ENCODE results near the gene MYG1.

MYG1 gene

DNA sequence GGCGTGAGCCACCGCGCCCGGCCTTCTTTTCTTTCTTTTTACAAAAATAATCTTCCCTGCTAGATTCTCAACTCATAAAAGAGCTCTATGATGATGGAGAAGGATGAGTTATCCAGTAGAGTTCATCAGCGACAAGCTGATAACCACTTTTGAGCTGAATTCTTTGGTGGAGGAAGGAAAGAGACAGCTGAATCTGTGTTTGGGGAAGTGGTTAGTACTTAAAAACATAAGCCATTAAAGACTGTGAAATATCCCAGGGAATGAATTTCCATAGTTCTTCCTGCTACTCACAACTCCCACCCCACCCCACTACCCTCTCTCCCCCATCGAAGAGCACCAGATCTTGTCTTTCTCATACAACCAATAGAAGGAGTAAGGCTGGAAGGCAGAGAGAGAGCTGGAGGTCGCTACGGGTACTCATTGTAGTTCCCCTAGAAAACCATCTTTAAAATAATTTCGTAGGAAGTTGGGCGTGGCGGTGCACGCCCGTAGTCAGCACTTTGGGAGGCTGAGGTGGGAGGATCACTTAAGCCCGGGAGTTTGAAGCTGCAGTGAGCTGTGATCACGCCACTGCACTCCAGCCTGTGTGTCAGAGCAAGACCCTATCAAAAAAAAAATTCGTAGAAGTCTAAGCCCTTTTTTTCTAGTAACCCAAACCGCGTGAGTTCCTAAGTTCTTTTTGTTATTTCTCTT, 32.0 kb upstream of the MYG1 start:
- DNase-seq, result no peak
- no peaks in the 10 kb centered on the region for H3K27me3 ChIP-seq (replicated peaks; ENCODE audit: control insufficient read depth, insufficient read depth, low read length, poor library complexity, severe bottlenecking)
- peaks cover 5% of the 10 kb centered on the region for H3K4me1 ChIP-seq (ENCODE audit: control insufficient read depth, insufficient read depth, low read length, poor library complexity, severe bottlenecking)
- H3K9me3 ChIP-seq (ENCODE audit: control insufficient read depth, low read length), result no peaks in the 10 kb centered on the region
- H3K4me3 ChIP-seq (ENCODE audit: insufficient read depth, low read depth, low read length, poor library complexity, severe bottlenecking), result peak overlapping the region; percentile 80
- no peaks in the 10 kb centered on the region for H3K36me3 ChIP-seq (ENCODE audit: control insufficient read depth, insufficient read depth, low read length)
- peak overlapping the region; percentile 61 for H3K27ac ChIP-seq (ENCODE audit: insufficient read depth, low read length, poor library complexity, severe bottlenecking)

DNA sequence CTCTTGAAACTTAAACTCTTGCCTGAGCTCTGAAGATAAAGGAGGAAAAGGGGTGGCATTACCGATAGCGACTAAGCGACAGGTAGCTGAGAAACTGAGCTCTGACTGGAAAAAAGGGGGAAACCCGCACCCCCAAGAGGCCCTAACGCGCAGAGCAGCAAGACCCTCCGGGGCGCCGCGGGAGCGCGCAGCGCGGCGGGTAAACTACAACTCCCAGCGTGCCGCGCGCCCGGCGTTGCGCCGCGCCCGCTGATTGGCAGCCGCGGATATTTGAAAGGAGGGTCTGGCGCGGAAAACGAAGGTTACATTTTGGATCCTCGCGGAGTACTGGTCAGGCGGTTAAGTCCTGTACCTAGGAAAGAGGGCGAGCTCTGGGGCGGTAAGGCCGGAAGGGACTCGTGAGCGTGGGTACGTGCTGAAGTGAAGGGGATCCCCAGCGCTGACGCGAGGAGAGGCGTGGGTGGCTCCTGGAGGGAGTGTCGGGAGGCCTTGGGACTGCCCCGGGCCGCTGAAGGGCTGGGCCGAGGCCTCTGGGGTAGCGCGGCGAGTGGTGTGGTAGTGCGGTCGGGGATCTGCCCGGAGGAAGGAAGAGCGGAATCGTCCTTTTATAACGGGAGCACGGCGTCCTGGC, 31.4 kb upstream of the MYG1 start, which contains the start of gene ESPL1:
Gene ESPL1, plus strand, starts transcription at position 301 of the 631 bp plus-strand sequence. CDS start 468 bp downstream, outside the sequence.
- Histone ChIP-seq H3K4me3 (ENCODE audit: insufficient read depth, low read depth, low read length, poor library complexity, severe bottlenecking) (peak within 1 kb of the TSS; percentile 80), H3K27ac (ENCODE audit: insufficient read depth, low read length, poor library complexity, severe bottlenecking) (peak within 1 kb of the TSS; percentile 61), H3K27me3 (replicated peaks; ENCODE audit: control insufficient read depth, insufficient read depth, low read length, poor library complexity, severe bottlenecking) (no peaks in the 10 kb centered on the region), H3K36me3 (ENCODE audit: control insufficient read depth, insufficient read depth, low read length) (no peaks in the 10 kb centered on the region), H3K4me1 (ENCODE audit: control insufficient read depth, insufficient read depth, low read length, poor library complexity, severe bottlenecking) (peaks cover 5% of the 10 kb centered on the region), H3K9me3 (ENCODE audit: control insufficient read depth, low read length) (no peaks in the 10 kb centered on the region)
- DNase-seq, result peak; percentile 64 to 72 (median 71)

DNA sequence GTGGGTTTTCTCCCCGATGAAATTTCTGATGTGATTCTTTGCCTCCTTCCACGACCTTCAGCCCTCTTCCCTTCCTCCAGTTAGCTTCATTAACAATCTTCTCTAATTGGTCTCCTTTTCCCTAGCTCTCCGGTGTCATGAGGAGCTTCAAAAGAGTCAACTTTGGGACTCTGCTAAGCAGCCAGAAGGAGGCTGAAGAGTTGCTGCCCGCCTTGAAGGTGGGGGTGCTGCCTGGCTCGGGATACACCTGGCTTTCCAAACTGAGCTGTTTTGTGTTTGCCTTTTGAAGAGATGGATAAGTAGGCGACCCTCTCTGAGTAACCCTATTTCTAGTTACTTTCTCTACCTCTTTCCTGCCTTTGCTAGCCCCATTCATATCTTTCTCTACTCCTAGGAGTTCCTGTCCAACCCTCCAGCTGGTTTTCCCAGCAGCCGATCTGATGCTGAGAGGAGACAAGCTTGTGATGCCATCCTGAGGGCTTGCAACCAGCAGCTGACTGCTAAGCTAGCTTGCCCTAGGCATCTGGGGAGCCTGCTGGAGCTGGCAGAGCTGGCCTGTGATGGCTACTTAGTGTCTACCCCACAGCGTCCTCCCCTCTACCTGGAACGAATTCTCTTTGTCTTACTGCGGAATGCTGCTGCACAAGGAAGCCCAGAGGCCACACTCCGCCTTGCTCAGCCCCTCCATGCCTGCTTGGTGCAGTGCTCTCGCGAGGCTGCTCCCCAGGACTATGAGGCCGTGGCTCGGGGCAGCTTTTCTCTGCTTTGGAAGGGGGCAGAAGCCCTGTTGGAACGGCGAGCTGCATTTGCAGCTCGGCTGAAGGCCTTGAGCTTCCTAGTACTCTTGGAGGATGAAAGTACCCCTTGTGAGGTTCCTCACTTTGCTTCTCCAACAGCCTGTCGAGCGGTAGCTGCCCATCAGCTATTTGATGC, 30.6 kb upstream of the MYG1 start:
- peak overlapping the region; percentile 80 for H3K4me3 ChIP-seq (ENCODE audit: insufficient read depth, low read depth, low read length, poor library complexity, severe bottlenecking)
- H3K27ac ChIP-seq (ENCODE audit: insufficient read depth, low read length, poor library complexity, severe bottlenecking), result peak overlapping the region; percentile 61
- no peaks in the 10 kb centered on the region for H3K9me3 ChIP-seq (ENCODE audit: control insufficient read depth, low read length)
- DNase-seq, result no peak
- H3K4me1 ChIP-seq (ENCODE audit: control insufficient read depth, insufficient read depth, low read length, poor library complexity, severe bottlenecking), result peaks cover 5% of the 10 kb centered on the region
- H3K27me3 ChIP-seq (replicated peaks; ENCODE audit: control insufficient read depth, insufficient read depth, low read length, poor library complexity, severe bottlenecking), result no peaks in the 10 kb centered on the region
- no peaks in the 10 kb centered on the region for H3K36me3 ChIP-seq (ENCODE audit: control insufficient read depth, insufficient read depth, low read length)

DNA sequence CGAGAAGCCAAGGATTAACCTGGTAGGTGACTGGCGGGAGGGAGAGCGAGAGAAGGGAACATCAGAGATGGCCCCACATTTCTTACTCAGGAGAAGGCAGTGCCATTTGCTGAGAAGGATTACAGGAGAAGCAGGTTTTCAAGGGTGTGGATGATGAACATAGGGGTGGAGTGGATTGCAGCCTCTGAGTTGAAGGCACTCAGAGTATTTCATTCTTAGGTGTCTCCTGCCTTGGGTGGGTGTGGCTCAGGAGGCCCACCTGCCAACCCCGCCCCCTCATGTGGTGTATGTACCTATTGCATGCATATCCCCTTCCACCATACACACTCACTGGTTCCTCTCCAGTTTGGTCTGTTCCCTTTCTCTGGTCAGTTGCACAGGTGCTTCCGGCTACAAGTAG, 25.1 kb upstream of the MYG1 start:
- DNase-seq, result no peak
- H3K9me3 ChIP-seq (ENCODE audit: control insufficient read depth, low read length), result no peaks in the 10 kb centered on the region
- H3K4me3 ChIP-seq (ENCODE audit: insufficient read depth, low read depth, low read length, poor library complexity, severe bottlenecking), result no peak overlapping the region
- H3K27ac ChIP-seq (ENCODE audit: insufficient read depth, low read length, poor library complexity, severe bottlenecking), result no peak overlapping the region
- no peaks in the 10 kb centered on the region for H3K27me3 ChIP-seq (replicated peaks; ENCODE audit: control insufficient read depth, insufficient read depth, low read length, poor library complexity, severe bottlenecking)
- no peaks in the 10 kb centered on the region for H3K36me3 ChIP-seq (ENCODE audit: control insufficient read depth, insufficient read depth, low read length)
- H3K4me1 ChIP-seq (ENCODE audit: control insufficient read depth, insufficient read depth, low read length, poor library complexity, severe bottlenecking), result no peaks in the 10 kb centered on the region

DNA sequence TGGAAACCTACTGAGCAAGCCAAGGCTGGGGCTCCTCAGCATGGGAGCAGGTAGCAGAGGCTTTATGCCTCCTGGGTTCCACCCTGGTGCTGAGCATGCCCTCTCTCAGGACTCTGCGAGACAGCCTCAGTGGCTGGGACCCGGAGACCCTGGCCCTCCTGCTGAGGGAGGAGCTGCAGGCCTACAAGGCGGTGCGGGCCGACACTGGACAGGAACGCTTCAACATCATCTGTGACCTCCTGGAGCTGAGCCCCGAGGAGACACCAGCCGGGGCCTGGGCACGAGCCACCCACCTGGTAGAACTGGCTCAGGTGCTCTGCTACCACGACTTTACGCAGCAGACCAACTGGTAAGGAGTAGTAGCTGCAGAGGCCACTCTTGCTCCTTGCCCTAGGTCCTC, 23.0 kb upstream of the MYG1 start:
- no peaks in the 10 kb centered on the region for H3K36me3 ChIP-seq (ENCODE audit: control insufficient read depth, insufficient read depth, low read length)

DNA sequence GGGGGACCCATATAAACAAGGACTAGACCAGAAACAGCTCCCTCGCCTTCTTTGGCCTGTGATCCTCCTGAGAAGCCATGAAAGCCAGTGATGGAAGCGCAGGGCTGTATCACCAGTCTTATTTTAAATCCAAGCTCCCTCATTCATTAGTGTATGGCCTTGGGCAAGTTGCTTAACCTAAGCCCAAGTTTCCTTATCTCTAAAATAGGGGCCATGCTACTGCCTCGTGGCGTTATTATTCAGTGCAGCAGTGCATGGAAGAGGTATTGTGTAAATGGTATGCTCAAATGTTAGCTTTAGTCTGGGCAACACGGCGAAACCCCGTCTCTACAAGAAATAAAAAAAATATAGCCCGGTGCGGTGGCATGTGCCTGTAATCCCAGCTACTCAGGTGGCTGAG, 21.5 kb upstream of the MYG1 start:
- H3K27ac ChIP-seq (ENCODE audit: insufficient read depth, low read length, poor library complexity, severe bottlenecking), result no peak overlapping the region
- H3K4me3 ChIP-seq (ENCODE audit: insufficient read depth, low read depth, low read length, poor library complexity, severe bottlenecking), result no peak overlapping the region
- H3K4me1 ChIP-seq (ENCODE audit: control insufficient read depth, insufficient read depth, low read length, poor library complexity, severe bottlenecking), result no peaks in the 10 kb centered on the region
- no peaks in the 10 kb centered on the region for H3K36me3 ChIP-seq (ENCODE audit: control insufficient read depth, insufficient read depth, low read length)
- no peaks in the 10 kb centered on the region for H3K9me3 ChIP-seq (ENCODE audit: control insufficient read depth, low read length)
- no peak for DNase-seq
- no peaks in the 10 kb centered on the region for H3K27me3 ChIP-seq (replicated peaks; ENCODE audit: control insufficient read depth, insufficient read depth, low read length, poor library complexity, severe bottlenecking)

More for the DNA sequence above, 23.0 kb upstream of the MYG1 start:
- no peak overlapping the region for H3K4me3 ChIP-seq (ENCODE audit: insufficient read depth, low read depth, low read length, poor library complexity, severe bottlenecking)
- no peak overlapping the region for H3K27ac ChIP-seq (ENCODE audit: insufficient read depth, low read length, poor library complexity, severe bottlenecking)
- no peaks in the 10 kb centered on the region for H3K4me1 ChIP-seq (ENCODE audit: control insufficient read depth, insufficient read depth, low read length, poor library complexity, severe bottlenecking)
- DNase-seq, result no peak
- no peaks in the 10 kb centered on the region for H3K9me3 ChIP-seq (ENCODE audit: control insufficient read depth, low read length)
- H3K27me3 ChIP-seq (replicated peaks; ENCODE audit: control insufficient read depth, insufficient read depth, low read length, poor library complexity, severe bottlenecking), result no peaks in the 10 kb centered on the region

DNA sequence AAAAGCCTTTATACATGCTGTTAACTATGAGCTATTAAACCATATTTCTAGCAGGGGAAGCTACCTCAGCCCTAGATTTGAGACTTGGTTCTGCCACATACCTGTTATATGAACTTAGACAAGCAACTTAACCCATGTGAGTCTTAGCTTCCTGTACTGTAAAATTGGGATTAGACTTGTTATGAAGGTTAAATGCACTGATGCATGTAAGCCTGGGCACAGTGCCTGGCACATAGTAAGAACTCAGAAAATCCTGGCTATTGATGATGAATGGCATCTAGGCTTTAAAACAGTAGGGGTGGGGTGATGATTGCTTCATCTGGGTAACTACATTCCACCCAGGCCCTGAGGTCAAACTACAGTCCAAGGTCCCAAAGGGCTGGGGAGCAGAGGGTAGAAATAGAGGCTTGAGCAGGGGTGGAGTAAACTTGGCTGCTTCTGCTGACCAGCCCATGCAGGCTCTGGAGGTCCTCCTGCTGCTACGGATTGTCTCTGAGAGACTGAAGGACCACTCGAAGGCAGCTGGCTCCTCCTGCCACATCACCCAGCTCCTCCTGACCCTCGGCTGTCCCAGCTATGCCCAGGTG, 20.1 kb upstream of the MYG1 start:
- H3K9me3 ChIP-seq (ENCODE audit: control insufficient read depth, low read length), result no peaks in the 10 kb centered on the region
- no peak for DNase-seq
- no peaks in the 10 kb centered on the region for H3K4me1 ChIP-seq (ENCODE audit: control insufficient read depth, insufficient read depth, low read length, poor library complexity, severe bottlenecking)
- H3K36me3 ChIP-seq (ENCODE audit: control insufficient read depth, insufficient read depth, low read length), result no peaks in the 10 kb centered on the region
- H3K27me3 ChIP-seq (replicated peaks; ENCODE audit: control insufficient read depth, insufficient read depth, low read length, poor library complexity, severe bottlenecking), result no peaks in the 10 kb centered on the region
- no peak overlapping the region for H3K4me3 ChIP-seq (ENCODE audit: insufficient read depth, low read depth, low read length, poor library complexity, severe bottlenecking)
- no peak overlapping the region for H3K27ac ChIP-seq (ENCODE audit: insufficient read depth, low read length, poor library complexity, severe bottlenecking)

DNA sequence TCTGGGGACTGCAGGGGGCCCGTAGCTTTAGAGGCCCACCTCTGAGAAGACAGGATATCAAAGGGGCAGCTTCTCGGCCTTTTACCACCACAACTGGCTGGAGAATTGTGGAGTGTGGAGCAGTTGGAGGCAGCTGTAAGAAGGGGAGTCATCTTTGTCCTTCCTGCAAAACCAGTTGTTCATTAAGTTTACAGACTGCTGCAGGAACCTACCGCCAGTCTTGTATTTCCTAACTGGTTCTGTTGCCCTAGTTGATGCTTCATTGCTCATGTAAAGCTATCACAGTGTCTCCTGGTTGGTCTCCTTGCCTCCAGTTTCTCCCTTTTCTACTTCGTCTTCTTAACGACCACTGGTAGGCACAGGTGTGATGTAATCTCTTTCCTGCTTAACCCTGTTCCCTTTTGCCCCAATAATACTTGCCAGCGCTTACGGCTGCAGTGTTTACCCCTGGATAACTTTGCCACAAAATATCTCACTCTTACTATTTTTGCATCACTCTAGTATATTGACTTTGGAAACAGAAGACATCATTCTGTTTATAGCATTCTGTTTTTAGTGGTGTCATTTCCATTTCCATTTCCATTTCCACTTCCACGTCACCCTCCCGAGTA, 19.5 kb upstream of the MYG1 start:
- Histone ChIP-seq H3K27me3 (replicated peaks; ENCODE audit: control insufficient read depth, insufficient read depth, low read length, poor library complexity, severe bottlenecking) (no peaks in the 10 kb centered on the region), H3K4me3 (ENCODE audit: insufficient read depth, low read depth, low read length, poor library complexity, severe bottlenecking) (no peak overlapping the region), H3K27ac (ENCODE audit: insufficient read depth, low read length, poor library complexity, severe bottlenecking) (no peak overlapping the region), H3K4me1 (ENCODE audit: control insufficient read depth, insufficient read depth, low read length, poor library complexity, severe bottlenecking) (no peaks in the 10 kb centered on the region), H3K9me3 (ENCODE audit: control insufficient read depth, low read length) (no peaks in the 10 kb centered on the region), H3K36me3 (ENCODE audit: control insufficient read depth, insufficient read depth, low read length) (no peaks in the 10 kb centered on the region)
- no peak for DNase-seq

DNA sequence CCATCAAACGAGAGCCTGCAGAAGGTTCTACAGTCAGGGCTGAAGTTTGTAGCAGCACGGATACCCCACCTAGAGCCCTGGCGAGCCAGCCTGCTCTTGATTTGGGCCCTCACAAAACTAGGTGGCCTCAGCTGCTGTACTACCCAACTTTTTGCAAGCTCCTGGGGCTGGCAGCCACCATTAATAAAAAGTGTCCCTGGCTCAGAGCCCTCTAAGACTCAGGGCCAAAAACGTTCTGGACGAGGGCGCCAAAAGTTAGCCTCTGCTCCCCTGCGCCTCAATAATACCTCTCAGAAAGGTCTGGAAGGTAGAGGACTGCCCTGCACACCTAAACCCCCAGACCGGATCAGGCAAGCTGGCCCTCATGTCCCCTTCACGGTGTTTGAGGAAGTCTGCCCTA, 13.0 kb upstream of the MYG1 start:
- no peak for DNase-seq
- Histone ChIP-seq H3K27me3 (replicated peaks; ENCODE audit: control insufficient read depth, insufficient read depth, low read length, poor library complexity, severe bottlenecking) (no peaks in the 10 kb centered on the region), H3K27ac (ENCODE audit: insufficient read depth, low read length, poor library complexity, severe bottlenecking) (no peak overlapping the region), H3K4me1 (ENCODE audit: control insufficient read depth, insufficient read depth, low read length, poor library complexity, severe bottlenecking) (no peaks in the 10 kb centered on the region), H3K9me3 (ENCODE audit: control insufficient read depth, low read length) (no peaks in the 10 kb centered on the region), H3K4me3 (ENCODE audit: insufficient read depth, low read depth, low read length, poor library complexity, severe bottlenecking) (no peak overlapping the region), H3K36me3 (ENCODE audit: control insufficient read depth, insufficient read depth, low read length) (no peaks in the 10 kb centered on the region)

All from effector memory CD4-positive, alpha-beta T cell (primary cell).